NOMO-1 treated with DMSO at 0.1 percent for 48 hours (cell line): Measurements from ENCODE around the gene DNASE2.

ENCODE experiments used
- DNase-seq: peaks from one replicate; lab custom pipeline; 2025; ENCODE audit not compliant: unreplicated experiment; lab: John Stamatoyannopoulos, UW

The DNASE2 gene

GRCh38 chr19:12836529-12836863 is 44.8 kb downstream of the DNASE2 start:
- DNase-seq = no peak

- no peak for DNase-seq
Observed at GRCh38 chr19:12834976-12835757, 46.1 kb downstream of the DNASE2 start.

GRCh38 chr19:12834566-12834943 is 46.7 kb downstream of the DNASE2 start, which contains the start of gene RTBDN:
TSS of gene RTBDN (minus strand) at chr19:12834579. CDS start at chr19:12829979, 4,600 bp downstream.
- no peak for DNase-seq

GRCh38 chr19:12833738-12834565 is 47.3 kb downstream of the DNASE2 start:
- no peak for DNase-seq

- no peak for DNase-seq
Observed at GRCh38 chr19:12833418-12833737, 47.9 kb downstream of the DNASE2 start.

GRCh38 chr19:12828494-12828893 is 52.8 kb downstream of the DNASE2 start:
- peak; percentile 45 for DNase-seq

GRCh38 chr19:12825254-12826131 is 55.8 kb downstream of the DNASE2 start:
- DNase-seq = no peak
